VCaP (cell line): Measurements from ENCODE around the gene PRXL2B.
"Not testable (repeated sequence)": the region's sequence is repeated elsewhere in the genome, so short reads cannot be mapped to it uniquely, and the experiment has no call there.

Experiments
- H3K27ac ChIP-seq: fragments of 450-650 bp; 2 replicates; pipeline ENCODE4 v1.5.1; 2017
- TF ChIP-seq, protein P1 (sequence below): fragments of 450-650 bp; conservative IDR thresholded peaks from 2 replicates; pipeline ENCODE4 v1.5.1; 2017; ENCODE audit warnings: mild to moderate bottlenecking, moderate library complexity

The PRXL2B gene

DNA sequence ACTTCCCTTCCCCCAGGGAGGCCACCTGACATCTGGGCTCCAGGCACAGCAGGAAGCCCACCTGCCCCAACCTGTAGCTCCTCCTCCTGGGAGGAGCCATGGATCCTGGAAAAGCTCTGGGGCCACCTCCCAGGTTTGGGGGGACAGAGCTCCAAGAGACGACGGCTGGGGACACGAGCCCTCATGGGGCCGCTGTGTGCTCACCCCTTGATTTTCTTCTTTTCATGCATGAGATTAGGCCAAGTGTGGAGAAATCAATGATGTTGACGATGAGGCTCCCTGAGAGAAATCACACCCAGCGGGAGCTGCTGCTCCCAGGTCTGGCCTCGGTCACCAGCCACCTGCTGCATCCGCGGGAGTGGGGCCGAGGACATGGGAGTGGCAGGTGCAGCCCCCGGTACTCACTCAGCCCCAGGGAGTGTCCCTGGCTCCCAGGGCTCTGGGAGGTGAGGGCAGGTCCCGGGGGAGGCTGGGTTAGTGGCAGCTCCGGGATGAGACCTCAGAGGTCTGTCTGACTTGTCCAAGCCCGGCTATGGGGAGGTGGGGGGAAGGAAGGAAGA, 21.7 kb upstream of the PRXL2B start:
- H3K27ac ChIP-seq, result no peak overlapping the region

DNA sequence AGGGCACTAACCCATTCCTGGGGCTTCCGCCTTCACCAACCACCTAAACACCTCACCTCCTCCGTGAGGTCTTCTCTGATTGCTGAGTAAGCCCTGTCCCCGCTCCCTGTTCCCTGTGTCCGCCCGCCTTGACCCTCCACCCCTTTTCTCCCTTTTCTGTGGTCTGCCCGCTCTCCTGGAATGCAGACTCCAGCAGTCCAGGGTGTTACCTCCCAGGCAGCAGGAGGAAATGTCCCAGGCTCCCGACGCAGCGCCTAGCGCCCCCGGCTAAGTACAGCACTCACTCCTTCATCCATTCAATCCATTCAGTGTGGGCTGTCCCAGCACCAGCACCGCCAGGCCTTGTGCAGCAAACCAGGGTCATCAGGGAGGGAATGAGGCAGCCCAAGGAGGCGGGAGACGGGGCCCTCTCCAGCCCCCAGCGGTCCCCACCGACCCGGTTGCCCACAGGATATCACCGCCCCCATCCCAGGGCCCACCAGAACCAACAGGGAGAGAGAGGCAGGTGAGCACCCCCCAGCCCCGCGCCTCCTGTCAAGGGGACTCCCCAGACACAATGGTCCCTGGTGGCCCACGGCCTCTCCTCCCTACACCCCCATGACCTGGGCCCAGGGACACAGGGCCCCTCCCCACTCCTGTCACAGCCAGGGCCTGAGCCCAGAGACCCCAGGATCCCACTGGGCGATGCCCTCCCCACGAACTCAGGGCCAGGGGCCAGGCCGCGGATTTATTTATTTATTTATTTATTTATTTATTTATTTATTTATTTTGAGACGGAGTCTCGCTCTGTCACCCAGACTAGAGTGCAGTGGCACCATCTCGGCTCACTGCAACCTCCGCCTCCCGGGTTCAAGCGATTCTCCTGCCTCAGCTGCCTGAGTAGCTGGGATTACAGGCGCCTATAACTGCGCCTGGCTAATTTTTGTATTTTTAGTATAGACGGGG, 20.2 kb upstream of the PRXL2B start:
- TF ChIP-seq, protein P1, sequence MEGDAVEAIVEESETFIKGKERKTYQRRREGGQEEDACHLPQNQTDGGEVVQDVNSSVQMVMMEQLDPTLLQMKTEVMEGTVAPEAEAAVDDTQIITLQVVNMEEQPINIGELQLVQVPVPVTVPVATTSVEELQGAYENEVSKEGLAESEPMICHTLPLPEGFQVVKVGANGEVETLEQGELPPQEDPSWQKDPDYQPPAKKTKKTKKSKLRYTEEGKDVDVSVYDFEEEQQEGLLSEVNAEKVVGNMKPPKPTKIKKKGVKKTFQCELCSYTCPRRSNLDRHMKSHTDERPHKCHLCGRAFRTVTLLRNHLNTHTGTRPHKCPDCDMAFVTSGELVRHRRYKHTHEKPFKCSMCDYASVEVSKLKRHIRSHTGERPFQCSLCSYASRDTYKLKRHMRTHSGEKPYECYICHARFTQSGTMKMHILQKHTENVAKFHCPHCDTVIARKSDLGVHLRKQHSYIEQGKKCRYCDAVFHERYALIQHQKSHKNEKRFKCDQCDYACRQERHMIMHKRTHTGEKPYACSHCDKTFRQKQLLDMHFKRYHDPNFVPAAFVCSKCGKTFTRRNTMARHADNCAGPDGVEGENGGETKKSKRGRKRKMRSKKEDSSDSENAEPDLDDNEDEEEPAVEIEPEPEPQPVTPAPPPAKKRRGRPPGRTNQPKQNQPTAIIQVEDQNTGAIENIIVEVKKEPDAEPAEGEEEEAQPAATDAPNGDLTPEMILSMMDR, result no peak

More for the DNA sequence above, 21.7 kb upstream of the PRXL2B start:
- TF ChIP-seq, protein P1, result no peak

DNA sequence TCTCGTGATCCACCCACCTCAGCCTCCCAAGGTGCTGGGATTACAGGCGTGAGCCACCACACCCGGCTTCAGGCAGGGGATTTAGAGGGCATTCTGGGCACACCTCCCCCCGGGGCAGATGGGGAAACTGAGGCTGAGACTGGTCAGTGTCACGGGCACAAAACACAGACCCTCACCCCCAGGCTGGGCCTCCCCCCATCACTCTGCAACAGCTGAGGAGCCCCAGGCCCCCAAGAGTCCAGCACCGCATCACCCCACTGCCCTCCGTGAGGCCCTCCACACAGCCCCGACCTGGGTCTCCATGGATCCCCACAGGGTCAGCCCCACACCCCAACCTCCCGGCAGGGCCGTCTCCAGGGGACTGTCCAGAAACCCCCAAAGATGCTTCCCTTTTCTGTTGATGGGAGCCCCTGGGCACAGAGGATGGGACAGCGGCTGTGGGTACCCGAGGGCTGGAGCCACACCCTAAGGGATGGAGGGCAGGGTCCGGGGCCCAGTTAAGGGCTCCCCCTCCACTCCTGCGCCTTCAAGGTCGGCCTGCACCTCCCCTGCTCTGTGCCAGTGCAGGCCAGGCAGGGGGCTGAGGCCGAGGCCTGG, 19.4 kb upstream of the PRXL2B start:
- H3K27ac ChIP-seq, result no peak overlapping the region
- TF ChIP-seq, protein P1, result no peak

More for the DNA sequence above, 20.2 kb upstream of the PRXL2B start:
- no peak overlapping the region for H3K27ac ChIP-seq

DNA sequence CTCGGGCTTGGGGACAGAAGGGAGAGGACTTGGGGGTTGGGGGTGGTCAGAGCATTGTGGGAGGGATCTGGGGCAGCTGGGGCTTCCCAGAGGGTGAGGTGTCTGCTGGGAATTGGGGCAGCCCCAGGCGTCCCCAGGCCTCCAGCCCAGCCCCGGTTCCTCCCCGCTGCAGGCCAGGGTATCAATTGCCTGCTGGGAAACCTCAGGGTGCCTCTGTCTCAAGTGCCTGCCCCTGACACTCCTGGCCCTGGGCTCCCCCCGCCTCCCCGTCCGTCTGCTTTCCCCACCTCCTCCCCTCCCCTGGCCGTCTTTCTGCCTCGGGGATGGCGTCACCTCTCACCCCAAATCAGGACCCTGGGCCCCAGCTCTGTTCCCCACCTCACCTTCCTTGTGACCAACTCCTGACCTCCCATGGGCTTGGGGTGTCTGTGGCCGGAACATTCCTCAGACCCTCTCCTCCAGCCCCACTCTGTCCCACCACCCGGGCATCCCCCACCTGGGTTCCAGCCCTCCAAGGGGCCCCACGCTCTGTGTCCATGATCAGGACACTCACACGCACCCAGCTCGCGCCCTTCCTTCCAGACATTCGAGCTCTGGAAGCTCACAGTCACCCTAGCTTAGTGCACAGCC, 18.3 kb upstream of the PRXL2B start:
- H3K27ac ChIP-seq, result not testable (repeated sequence)

DNA sequence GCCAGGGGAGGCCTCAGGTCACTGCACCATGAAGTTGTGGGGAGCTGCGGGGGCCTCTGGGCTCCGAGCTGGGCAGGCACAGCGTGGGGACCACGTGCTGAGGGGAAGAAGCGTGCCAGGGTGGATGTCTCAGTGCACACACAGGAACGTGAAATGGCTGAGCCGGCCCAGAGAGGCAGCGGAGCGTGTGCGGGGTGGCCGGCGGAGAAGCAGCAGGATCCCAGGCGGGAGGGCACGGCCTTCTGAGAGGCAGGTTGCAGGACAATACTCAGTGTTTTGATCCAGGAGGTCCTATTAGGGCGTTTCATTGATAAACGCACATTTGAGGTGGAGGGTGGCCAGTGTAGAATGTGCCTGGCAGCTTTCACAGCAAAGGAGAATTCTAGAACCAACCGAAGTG, 17.5 kb upstream of the PRXL2B start:
- H3K27ac ChIP-seq, result no peak overlapping the region
- TF ChIP-seq, protein P1, result no peak

DNA sequence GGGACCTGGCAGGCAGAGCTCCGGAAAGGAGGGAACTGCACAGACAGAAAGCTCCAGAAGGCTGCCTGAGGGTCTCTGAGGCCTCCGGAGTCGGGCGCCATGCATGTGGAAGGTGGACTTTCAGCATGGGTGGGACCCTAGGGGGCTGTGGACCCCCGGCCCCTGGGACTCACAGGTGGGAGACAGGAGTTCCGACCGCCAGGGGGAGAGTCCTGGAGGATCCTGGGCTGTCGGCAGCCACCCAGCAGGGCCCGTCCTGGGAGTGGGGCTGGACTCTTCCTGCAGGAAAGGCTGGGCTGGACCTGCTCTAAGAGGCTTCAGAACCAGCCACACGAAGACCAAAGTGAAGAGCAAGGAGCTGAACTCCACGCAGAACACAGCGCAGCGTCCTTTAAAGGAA, 16.9 kb upstream of the PRXL2B start:
- H3K27ac ChIP-seq, result not testable (repeated sequence)

DNA sequence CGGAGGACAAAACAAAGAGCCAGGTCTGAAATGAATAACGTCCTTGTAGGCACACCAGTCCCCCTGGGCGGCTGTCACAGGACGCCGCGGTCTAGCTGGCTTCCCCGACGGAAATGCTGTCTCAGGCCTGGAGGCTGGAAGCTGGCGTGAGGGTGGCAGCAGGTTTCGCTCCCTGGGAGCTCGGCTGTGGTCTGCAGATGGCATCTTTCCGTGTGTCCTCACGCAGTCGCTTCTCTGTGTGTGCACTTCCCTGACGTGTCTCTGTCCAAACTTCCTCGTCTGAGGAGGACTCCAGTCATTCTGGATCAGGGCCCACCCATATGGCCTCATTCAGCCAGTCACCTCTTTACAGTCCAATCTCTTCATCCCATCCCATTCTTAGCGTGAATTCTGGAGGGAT, 16.2 kb upstream of the PRXL2B start:
- H3K27ac ChIP-seq, result no peak overlapping the region
- TF ChIP-seq, protein P1, result no peak

DNA sequence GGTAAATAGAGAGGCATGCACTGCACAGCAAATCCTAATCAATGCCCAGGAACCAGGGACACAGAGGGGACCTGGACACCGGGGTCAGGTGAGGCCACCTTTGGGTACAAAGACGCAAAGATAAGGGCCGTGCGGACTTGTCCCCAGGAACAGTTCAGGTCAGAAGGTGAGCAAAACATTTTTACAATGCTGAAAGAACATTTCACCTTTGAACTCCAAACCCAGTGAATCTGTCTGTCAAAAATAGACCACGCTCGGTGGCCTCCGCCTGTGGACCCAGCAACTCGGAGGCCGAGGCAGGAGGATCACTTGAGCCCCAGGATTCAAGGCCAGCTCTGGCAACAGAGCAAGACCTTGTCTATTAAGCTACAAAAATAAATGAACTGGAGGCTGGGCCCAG, 15.2 kb upstream of the PRXL2B start:
- TF ChIP-seq, protein P1, result no peak

More for the DNA sequence above, 15.2 kb upstream of the PRXL2B start:
- no peak overlapping the region for H3K27ac ChIP-seq
